HG02759 (cell line): Measurements from ENCODE around the gene NR1I3.
"Not testable (repeated sequence)": the region's sequence is repeated elsewhere in the genome, so short reads cannot be mapped to it uniquely, and the experiment has no call there.

Experiments used
- ATAC-seq: cut with Tn5 transposase; IDR thresholded peaks from one replicate; pipeline ENCODE4 v1.9.1; 2021; ENCODE audit warnings: mild to moderate bottlenecking, moderate library complexity; ENCODE audit not compliant: unreplicated experiment

Gene NR1I3

GRCh38 chr1:161238039-161238473 lies at the start of gene NR1I3:
Gene NR1I3 (minus strand): TSS chr1:161238203. CDS start chr1:161236565, 1,638 bp downstream.
- no peak for ATAC-seq

- no peak for ATAC-seq
These were observed 49.6 kb upstream of the NR1I3 start for GRCh38 chr1:161287482-161288054.

GRCh38 chr1:161285521-161285920 lies 47.5 kb upstream of the NR1I3 start:
- ATAC-seq, result no peak

GRCh38 chr1:161285113-161285512 lies 47.1 kb upstream of the NR1I3 start:
- ATAC-seq, result no peak

GRCh38 chr1:161282991-161283390 lies 45.0 kb upstream of the NR1I3 start:
- ATAC-seq, result no peak

- no peak for ATAC-seq
These were observed 36.9 kb upstream of the NR1I3 start for GRCh38 chr1:161274874-161275273.

- ATAC-seq, result no peak
These were observed 35.4 kb upstream of the NR1I3 start for GRCh38 chr1:161273402-161273801.

- no peak for ATAC-seq
These were observed 29.3 kb upstream of the NR1I3 start for GRCh38 chr1:161267321-161267720.

- ATAC-seq, result no peak
These were observed 28.8 kb upstream of the NR1I3 start for GRCh38 chr1:161266836-161267235.

- ATAC-seq, result no peak
These were observed 28.2 kb upstream of the NR1I3 start for GRCh38 chr1:161266202-161266601.

- ATAC-seq, result no peak
These were observed 27.3 kb upstream of the NR1I3 start for GRCh38 chr1:161265305-161265704.

GRCh38 chr1:161261261-161262235 lies 23.5 kb upstream of the NR1I3 start:
- ATAC-seq, result peak; percentile 41

- peak; percentile 26 for ATAC-seq
These were observed 22.6 kb upstream of the NR1I3 start for GRCh38 chr1:161260376-161261260.

- no peak for ATAC-seq
These were observed 21.8 kb upstream of the NR1I3 start for GRCh38 chr1:161259765-161260164.

GRCh38 chr1:161259345-161259702 lies 21.3 kb upstream of the NR1I3 start:
- ATAC-seq, result no peak

GRCh38 chr1:161258439-161259344 lies 20.7 kb upstream of the NR1I3 start, which contains the start of gene PCP4L1:
Gene PCP4L1 (plus strand): TSS chr1:161258745. CDS start chr1:161258975, 230 bp downstream.
- ATAC-seq, result peak; percentile 78

GRCh38 chr1:161257109-161257508 lies 19.1 kb upstream of the NR1I3 start:
- ATAC-seq, result not testable (repeated sequence)

GRCh38 chr1:161255955-161256520 lies 18.0 kb upstream of the NR1I3 start:
- ATAC-seq, result not testable (repeated sequence)

GRCh38 chr1:161255302-161255701 lies 17.3 kb upstream of the NR1I3 start:
- not testable (repeated sequence) for ATAC-seq

GRCh38 chr1:161251579-161251978 lies 13.6 kb upstream of the NR1I3 start:
- no peak for ATAC-seq
